Neuron (in vitro differentiated cells): ENCODE data around the gene RFX8.

Experiments used
- H2AFZ ChIP-seq: one replicate; pipeline ENCODE4 v1.6.1; 2013; ENCODE audit warnings: low read depth, mild to moderate bottlenecking, inconsistent platforms, low read length, moderate library complexity
- H3K27me3 ChIP-seq: one replicate; pipeline ENCODE4 v1.6.1; 2013; ENCODE audit warnings: low read length; ENCODE audit not compliant: insufficient read depth
- H3K36me3 ChIP-seq: one replicate; pipeline ENCODE4 v1.6.1; 2013; ENCODE audit warnings: low read length; ENCODE audit not compliant: insufficient read depth
- H3K4me1 ChIP-seq: one replicate; pipeline ENCODE4 v1.6.1; 2013; ENCODE audit warnings: low read length; ENCODE audit not compliant: insufficient read depth
- H3K4me3 ChIP-seq: 2 replicates; pipeline ENCODE4 v1.5.1; 2013; ENCODE audit warnings: mild to moderate bottlenecking, low read length, moderate library complexity
- H3K9me3 ChIP-seq: one replicate; pipeline ENCODE4 v1.6.1; 2013; ENCODE audit warnings: low read length

RFX8 gene

DNA sequence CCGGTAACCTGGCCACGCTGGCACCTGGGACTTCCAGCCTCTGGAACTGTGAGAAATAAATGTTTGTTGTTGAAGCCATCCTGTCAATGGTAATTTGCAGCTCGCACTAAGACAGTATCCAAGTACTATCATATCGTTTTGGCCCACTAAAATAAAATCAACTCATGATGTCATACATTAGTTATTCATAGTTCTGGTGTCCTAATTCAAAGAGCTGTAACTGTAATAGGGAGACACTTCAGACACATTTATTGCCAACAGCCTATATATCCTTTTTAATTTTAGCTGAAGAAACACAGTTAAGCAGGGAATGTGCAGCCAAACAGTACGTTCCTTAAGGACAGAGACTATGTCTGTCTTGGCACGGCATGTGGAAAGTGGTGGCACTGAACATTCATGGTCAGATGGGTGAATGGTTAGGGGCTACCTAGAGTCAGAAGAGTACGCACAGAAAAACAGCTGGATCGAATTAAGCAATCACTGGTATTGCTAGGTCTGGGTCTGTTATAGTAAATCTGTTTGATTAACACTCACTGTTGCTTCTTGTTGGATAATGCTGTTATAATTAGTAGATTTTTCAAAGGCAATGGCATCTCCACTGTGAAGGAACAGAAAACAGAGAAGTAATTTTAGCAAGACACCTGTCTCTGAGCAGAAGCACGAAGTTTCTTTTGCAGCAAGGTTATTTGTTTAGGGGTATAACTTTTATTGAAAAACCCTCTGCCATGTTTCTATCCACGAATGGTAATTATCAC, 46.3 kb downstream of the RFX8 start:
- H2AFZ ChIP-seq = no peak overlapping the region
- H3K9me3 ChIP-seq = no peaks in the 10 kb centered on the region
- no peak overlapping the region for H3K4me3 ChIP-seq
- no peaks in the 10 kb centered on the region for H3K4me1 ChIP-seq
- H3K36me3 ChIP-seq = no peaks in the 10 kb centered on the region
- peaks cover 3% of the 10 kb centered on the region for H3K27me3 ChIP-seq

DNA sequence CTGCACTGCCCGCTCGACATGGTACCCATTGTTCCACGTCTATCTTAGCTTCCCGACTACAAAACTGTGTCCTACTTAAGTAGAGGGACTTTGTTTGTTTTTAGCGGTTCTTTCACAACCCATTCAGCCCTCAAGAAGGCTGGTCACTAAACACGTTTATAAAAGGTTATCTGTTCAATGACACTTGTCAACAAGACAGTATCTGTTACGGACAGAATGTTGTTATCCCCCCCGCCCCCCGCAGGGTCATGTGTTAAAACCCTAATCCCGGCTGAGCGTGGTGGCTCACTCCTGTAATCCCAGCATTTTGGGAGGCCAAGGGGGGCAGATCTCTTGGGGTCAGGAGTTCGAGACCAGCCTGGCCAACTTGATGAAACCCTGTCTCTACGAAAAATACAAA, 47.2 kb downstream of the RFX8 start:
- H2AFZ ChIP-seq = no peak overlapping the region
- H3K4me1 ChIP-seq = no peaks in the 10 kb centered on the region
- H3K9me3 ChIP-seq = no peaks in the 10 kb centered on the region
- H3K27me3 ChIP-seq = peaks cover 3% of the 10 kb centered on the region
- H3K36me3 ChIP-seq = no peaks in the 10 kb centered on the region
- no peak overlapping the region for H3K4me3 ChIP-seq

GRCh38 chr2:101427240-101427639, 47.7 kb downstream of the RFX8 start:
- no peak overlapping the region for H3K4me3 ChIP-seq
- H3K9me3 ChIP-seq = no peaks in the 10 kb centered on the region
- H3K4me1 ChIP-seq = no peaks in the 10 kb centered on the region
- H3K36me3 ChIP-seq = no peaks in the 10 kb centered on the region
- H2AFZ ChIP-seq = no peak overlapping the region
- peaks cover 3% of the 10 kb centered on the region for H3K27me3 ChIP-seq

DNA sequence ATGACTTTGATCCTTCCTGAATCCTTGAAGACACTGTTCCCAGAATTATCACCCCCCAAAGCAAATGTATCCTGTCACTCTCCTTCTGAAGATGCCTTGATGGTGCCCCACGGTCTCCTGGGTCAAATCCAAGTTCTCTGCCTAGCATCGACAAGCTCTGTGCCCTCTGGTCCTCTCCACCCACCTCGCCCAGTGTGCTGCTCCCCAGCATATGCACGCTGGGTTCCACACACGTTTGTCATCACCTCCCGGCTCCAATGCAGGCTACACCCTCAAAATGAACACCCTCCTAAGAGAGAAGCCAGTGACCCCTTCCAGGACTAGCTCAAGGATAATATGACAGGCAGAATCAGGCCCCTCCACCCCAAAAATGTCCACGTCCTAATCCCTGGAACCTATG, 48.1 kb downstream of the RFX8 start:
- Histone ChIP-seq H2AFZ (no peak overlapping the region), H3K9me3 (no peaks in the 10 kb centered on the region), H3K36me3 (no peaks in the 10 kb centered on the region), H3K27me3 (peaks cover 3% of the 10 kb centered on the region), H3K4me3 (no peak overlapping the region), H3K4me1 (no peaks in the 10 kb centered on the region)

DNA sequence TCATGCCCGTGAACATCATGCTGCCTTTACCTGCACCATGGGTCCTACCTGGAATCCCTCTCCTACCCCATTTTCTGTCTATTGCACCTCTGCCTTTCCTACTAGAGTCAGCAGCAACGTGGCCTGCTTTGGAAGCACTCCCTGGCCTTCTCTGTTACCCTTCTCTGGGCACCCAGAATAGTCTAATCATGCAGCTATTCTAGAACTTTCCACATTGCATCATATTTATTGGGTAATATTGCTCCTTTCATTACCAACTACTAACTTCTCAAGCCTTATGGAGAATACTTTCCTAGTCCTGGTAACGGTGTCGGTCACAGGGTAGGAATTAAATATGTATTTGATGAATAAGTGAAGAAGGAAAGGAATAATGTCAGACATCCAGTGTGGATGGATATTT, 54.3 kb downstream of the RFX8 start:
- no peaks in the 10 kb centered on the region for H3K9me3 ChIP-seq
- no peaks in the 10 kb centered on the region for H3K4me1 ChIP-seq
- no peaks in the 10 kb centered on the region for H3K27me3 ChIP-seq

GRCh38 chr2:101419096-101419663, 55.7 kb downstream of the RFX8 start:
- Histone ChIP-seq H2AFZ (no peak overlapping the region), H3K9me3 (no peaks in the 10 kb centered on the region), H3K4me3 (no peak overlapping the region), H3K36me3 (no peaks in the 10 kb centered on the region), H3K4me1 (no peaks in the 10 kb centered on the region), H3K27me3 (no peaks in the 10 kb centered on the region)

More for the DNA sequence above, 54.3 kb downstream of the RFX8 start:
- Histone ChIP-seq H2AFZ (no peak overlapping the region), H3K36me3 (no peaks in the 10 kb centered on the region), H3K4me3 (no peak overlapping the region)

DNA sequence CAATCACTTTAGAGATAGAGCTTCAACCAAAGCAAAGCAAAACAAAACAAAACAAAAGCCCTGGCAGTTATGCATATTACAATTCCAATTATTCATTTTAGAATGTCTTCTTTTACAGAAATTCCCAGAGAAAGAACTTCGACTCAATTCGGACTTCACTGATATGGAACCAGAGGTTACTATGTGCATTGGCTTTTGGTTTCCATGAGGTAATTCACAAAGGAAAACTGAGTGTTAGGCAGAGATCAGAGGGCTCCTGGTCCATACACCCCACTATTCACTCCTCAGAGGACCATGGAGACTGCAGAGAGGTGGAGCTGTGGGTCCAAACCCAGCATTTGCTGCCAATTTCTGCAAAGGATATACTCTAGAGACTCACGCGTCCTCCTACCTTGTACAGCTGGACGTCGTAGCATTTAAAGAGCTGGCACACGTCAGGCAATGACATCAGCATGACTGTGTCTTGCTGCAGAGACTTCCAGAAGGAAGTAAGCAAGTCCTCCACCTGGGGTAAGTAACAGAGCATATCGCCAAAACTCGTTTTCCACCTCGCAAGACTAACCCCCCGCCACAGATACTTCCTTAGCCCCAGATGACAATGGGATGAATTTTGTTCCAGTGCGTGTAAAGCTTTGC, 56.3 kb downstream of the RFX8 start:
- no peaks in the 10 kb centered on the region for H3K36me3 ChIP-seq
- H3K27me3 ChIP-seq = no peaks in the 10 kb centered on the region
- no peaks in the 10 kb centered on the region for H3K9me3 ChIP-seq
- no peak overlapping the region for H3K4me3 ChIP-seq
- H2AFZ ChIP-seq = no peak overlapping the region
- H3K4me1 ChIP-seq = no peaks in the 10 kb centered on the region

GRCh38 chr2:101416609-101417008, 58.3 kb downstream of the RFX8 start:
- H3K36me3 ChIP-seq = no peaks in the 10 kb centered on the region
- H3K27me3 ChIP-seq = no peaks in the 10 kb centered on the region
- no peaks in the 10 kb centered on the region for H3K9me3 ChIP-seq
- H3K4me1 ChIP-seq = no peaks in the 10 kb centered on the region
- H2AFZ ChIP-seq = no peak overlapping the region
- no peak overlapping the region for H3K4me3 ChIP-seq

DNA sequence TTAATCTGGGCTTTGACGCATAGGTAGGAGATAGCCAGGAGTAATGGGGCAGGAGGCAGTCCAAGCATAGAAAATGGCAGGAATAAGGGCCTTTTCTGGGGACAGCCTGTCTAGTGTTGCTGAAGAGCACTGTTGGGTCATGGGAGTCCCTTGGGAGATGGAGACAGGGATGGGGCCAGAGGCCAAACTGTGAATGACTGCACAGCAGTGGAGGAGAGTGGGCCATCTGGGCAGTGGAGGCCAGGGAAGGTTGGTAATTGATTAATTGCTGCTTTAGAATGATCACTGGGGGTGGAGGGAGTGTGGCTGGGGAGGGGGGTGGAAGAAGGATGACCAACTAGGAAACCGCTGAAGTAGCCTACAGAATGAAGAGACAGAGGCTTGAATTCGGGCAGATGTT, 59.0 kb downstream of the RFX8 start:
- no peaks in the 10 kb centered on the region for H3K4me1 ChIP-seq
- H2AFZ ChIP-seq = no peak overlapping the region
- H3K27me3 ChIP-seq = no peaks in the 10 kb centered on the region
- no peaks in the 10 kb centered on the region for H3K9me3 ChIP-seq
- no peak overlapping the region for H3K4me3 ChIP-seq
- H3K36me3 ChIP-seq = no peaks in the 10 kb centered on the region

DNA sequence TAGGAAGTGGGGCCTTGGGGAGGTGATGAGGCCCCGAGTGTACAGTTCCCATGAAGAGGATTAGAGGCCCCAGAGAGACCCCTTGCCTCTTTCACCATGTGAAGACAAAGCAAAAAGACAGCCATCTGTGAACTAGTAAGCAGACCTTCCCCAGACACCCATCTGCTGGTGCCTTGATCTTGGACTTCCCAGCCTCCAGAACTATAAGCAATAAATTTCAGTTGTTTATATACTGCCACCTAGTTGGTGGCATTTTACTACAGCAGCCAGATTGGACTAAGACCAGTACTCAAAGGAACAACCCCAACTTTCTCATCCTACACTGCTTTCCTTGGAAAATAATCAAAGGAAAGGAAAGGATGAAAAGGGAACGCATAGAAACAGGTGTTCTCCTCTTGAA, 59.7 kb downstream of the RFX8 start:
- H3K27me3 ChIP-seq = no peaks in the 10 kb centered on the region
- no peaks in the 10 kb centered on the region for H3K9me3 ChIP-seq
- H3K4me3 ChIP-seq = no peak overlapping the region
- no peaks in the 10 kb centered on the region for H3K4me1 ChIP-seq
- no peak overlapping the region for H2AFZ ChIP-seq
- H3K36me3 ChIP-seq = no peaks in the 10 kb centered on the region

DNA sequence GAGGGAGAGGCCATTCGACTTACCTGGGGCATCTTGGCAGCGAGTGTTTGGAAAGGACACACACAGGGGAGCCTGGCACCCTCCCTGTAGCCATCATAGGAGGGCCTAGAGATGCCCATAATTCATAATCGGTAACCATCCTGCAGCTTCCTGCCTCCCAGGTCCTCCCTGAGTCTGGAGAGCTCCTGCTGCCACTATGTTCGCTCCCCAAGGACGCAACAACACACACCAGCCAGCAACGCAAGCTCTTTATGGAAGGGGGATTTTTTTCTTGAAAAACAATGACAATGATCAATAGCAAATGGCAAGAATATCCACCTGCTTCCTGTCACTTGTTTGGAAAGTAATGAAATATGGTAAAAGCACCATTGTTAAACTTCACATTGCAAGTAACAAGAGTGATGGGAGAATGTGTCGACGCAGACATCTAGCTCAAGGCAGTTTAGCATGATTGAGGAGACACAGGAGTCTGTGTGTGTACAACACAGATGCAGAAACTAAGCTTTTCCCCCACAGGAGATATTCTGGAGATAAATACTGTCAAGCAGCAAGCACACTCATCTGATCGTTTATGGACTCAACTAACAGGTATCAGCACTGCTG, 62.7 kb downstream of the RFX8 start:
- Histone ChIP-seq H3K4me3 (no peak overlapping the region), H3K4me1 (no peaks in the 10 kb centered on the region)

GRCh38 chr2:101410746-101411145, 64.2 kb downstream of the RFX8 start:
- no peaks in the 10 kb centered on the region for H3K27me3 ChIP-seq

More for the DNA sequence above, 62.7 kb downstream of the RFX8 start:
- Histone ChIP-seq H3K9me3 (no peaks in the 10 kb centered on the region), H3K36me3 (no peaks in the 10 kb centered on the region), H3K27me3 (no peaks in the 10 kb centered on the region), H2AFZ (no peak overlapping the region)

GRCh38 chr2:101410114-101410513, 64.8 kb downstream of the RFX8 start:
- no peaks in the 10 kb centered on the region for H3K36me3 ChIP-seq
- H2AFZ ChIP-seq = no peak overlapping the region
- H3K4me1 ChIP-seq = no peaks in the 10 kb centered on the region
- H3K9me3 ChIP-seq = no peaks in the 10 kb centered on the region
- peaks cover 2% of the 10 kb centered on the region for H3K27me3 ChIP-seq
- H3K4me3 ChIP-seq = no peak overlapping the region

More at GRCh38 chr2:101410746-101411145, 64.2 kb downstream of the RFX8 start:
- H3K4me1 ChIP-seq = no peaks in the 10 kb centered on the region
- no peaks in the 10 kb centered on the region for H3K9me3 ChIP-seq
- no peak overlapping the region for H3K4me3 ChIP-seq
- H3K36me3 ChIP-seq = no peaks in the 10 kb centered on the region
- no peak overlapping the region for H2AFZ ChIP-seq
